ENCODE results near the gene LAMA1.
A peak's percentile ranks its signal among the peaks of the same experiment; 100 is the strongest.
"Not testable (repeated sequence)": the region's sequence is repeated elsewhere in the genome, so short reads cannot be mapped to it uniquely, and the experiment has no call there.

LAMA1 gene

GRCh38 chr18:6939972-6940371 is 177.6 kb downstream of the LAMA1 start:
- H3K27ac ChIP-seq = no peak overlapping the region
- no peak for TF ChIP-seq CTCF (conservative IDR thresholded peaks at IDR 0.05)
- no peak for TF ChIP-seq ZFX (IDR thresholded peaks at IDR 0.05)

- not testable (repeated sequence) for H3K27ac ChIP-seq
These were observed 179.2 kb downstream of the LAMA1 start for GRCh38 chr18:6938403-6938802.

- 0 out of 2 replicates have a peak overlapping the region, but pooled peaks have one; percentile 8 for H3K27ac ChIP-seq
- TF ChIP-seq CTCF (conservative IDR thresholded peaks at IDR 0.05) = no peak
- TF ChIP-seq ZFX (IDR thresholded peaks at IDR 0.05) = no peak
These were observed 179.6 kb downstream of the LAMA1 start for GRCh38 chr18:6938003-6938402.

- H3K27ac ChIP-seq = no peak overlapping the region
- TF ChIP-seq ZFX (IDR thresholded peaks at IDR 0.05) (no peak), CTCF (conservative IDR thresholded peaks at IDR 0.05) (no peak)
These were observed 182.7 kb downstream of the LAMA1 start for GRCh38 chr18:6934859-6935258.

GRCh38 chr18:6929370-6930102 is 188.1 kb downstream of the LAMA1 start:
- TF ChIP-seq ZFX (IDR thresholded peaks at IDR 0.05) (no peak), CTCF (conservative IDR thresholded peaks at IDR 0.05) (no peak)
- no peak overlapping the region for H3K27ac ChIP-seq

- H3K27ac ChIP-seq = no peak overlapping the region; the same call in 1 of the 2 replicates
- no peak for TF ChIP-seq CTCF (conservative IDR thresholded peaks at IDR 0.05)
- no peak for TF ChIP-seq ZFX (IDR thresholded peaks at IDR 0.05)
These were observed 189.2 kb downstream of the LAMA1 start for GRCh38 chr18:6928359-6928758.

GRCh38 chr18:6927153-6927552 is 190.4 kb downstream of the LAMA1 start:
- H3K27ac ChIP-seq = no peak overlapping the region
- TF ChIP-seq ZFX (IDR thresholded peaks at IDR 0.05) (no peak), CTCF (conservative IDR thresholded peaks at IDR 0.05) (no peak)

GRCh38 chr18:6923220-6923619 is 194.4 kb downstream of the LAMA1 start:
- TF ChIP-seq ZFX (IDR thresholded peaks at IDR 0.05) (no peak), CTCF (conservative IDR thresholded peaks at IDR 0.05) (no peak)

More at GRCh38 chr18:6923220-6923619, 194.4 kb downstream of the LAMA1 start:
- H3K27ac ChIP-seq = no peak overlapping the region
